GM12878 (cell line): ENCODE measurements around the gene MAP4K5. TPM values are rescaled to one million over a fixed set of nuclear protein-coding genes. Genes with fewer than 3 reads are reported as not detected.

Source experiments
- ATAC-seq: fragments of 200-7000 bp; cut with Tn5 transposase; 3 replicates; pipeline ENCODE4 v1.9.1; 2020; ENCODE audit warnings: mild to moderate bottlenecking, moderate library complexity
- BruUV-seq: library from RNA; stranded (reverse); fragments of 400-500 nt; replicated peaks from 2 replicates; lab custom pipeline; 2021; lab: Mats Ljungman, UMichigan
- CTCF ChIA-PET: fragments of 300-600 bp; sonication (Branson Sonifier 250); formaldehyde crosslinking; extraction: SDS; loops from one replicate; lab custom pipeline; 2021; ENCODE audit warnings: inconsistent platforms; lab: Yijun Ruan, JAX
- POLR2A ChIA-PET: fragments of 350-600 bp; formaldehyde crosslinking; extraction: SDS; loops from one replicate; lab custom pipeline; 2021; ENCODE audit warnings: inconsistent platforms; lab: Charles Lee
- RAD21 ChIA-PET: fragments of 300-600 bp; sonication (Branson Sonifier 250); formaldehyde crosslinking; loops from one replicate; lab custom pipeline; 2023; ENCODE audit warnings: antibody characterized with exemption; ENCODE audit not compliant: unreplicated experiment; lab: Charles Lee
- SMC1A ChIA-PET: fragments of 300-600 bp; sonication (Branson Sonifier 250); formaldehyde crosslinking; loops from one replicate; lab custom pipeline; 2023; ENCODE audit not compliant: unreplicated experiment, uncharacterized antibody; lab: Charles Lee
- DNase-seq: peaks from one replicate; pipeline ENCODE4 v3.0.0-alpha.2; 2011; ENCODE audit warnings: low read depth, low spot score
- FAIRE-seq: peaks from 3 replicates; lab custom pipeline; 2011; peaks lifted over from hg19 to GRCh38; lab: Jason Lieb, UNC
- H2AFZ ChIP-seq: 2 replicates; pipeline ENCODE4 v1.6.0; 2011; ENCODE audit warnings: low read depth, low read length, control low read depth; ENCODE audit not compliant: control insufficient read depth
- H3K27ac ChIP-seq: 2 replicates; pipeline ENCODE4 v1.5.1; 2011; ENCODE audit warnings: control low read depth; ENCODE audit not compliant: control insufficient read depth, insufficient read depth
- H3K27me3 ChIP-seq, 2 experiments: replicated peaks in 1 of 2; 2 replicates each; pipeline versions ENCODE4 v1.6.0 to v1.6.1; 2011; ENCODE audit warnings: low read length in 1 of 2; ENCODE audit not compliant: control insufficient read depth in 2 of 2, insufficient read depth in 2 of 2
- H3K36me3 ChIP-seq, 2 experiments: 2 replicates each; pipeline ENCODE4 v1.5.1; 2011; ENCODE audit warnings: low read length in 1 of 2; ENCODE audit not compliant: control insufficient read depth in 2 of 2, insufficient read depth in 2 of 2
- H3K4me1 ChIP-seq: 2 replicates; pipeline ENCODE4 v1.6.1; 2011; ENCODE audit warnings: mild to moderate bottlenecking, low read length, moderate library complexity, mixed read lengths; ENCODE audit not compliant: control insufficient read depth, insufficient read depth
- H3K4me2 ChIP-seq: 2 replicates; pipeline ENCODE4 v1.6.0; 2011; ENCODE audit warnings: control low read depth; ENCODE audit not compliant: control insufficient read depth, insufficient read depth
- H3K4me3 ChIP-seq: fragments of 200-600 bp; sonication (generic); 2 replicates; pipeline ENCODE4 v1.5.1; 2016
- H3K79me2 ChIP-seq: 2 replicates; pipeline ENCODE4 v1.6.0; 2011; ENCODE audit warnings: low read length; ENCODE audit not compliant: control insufficient read depth, insufficient read depth
- H3K9ac ChIP-seq: 2 replicates; pipeline ENCODE4 v1.8.0; 2011; ENCODE audit warnings: low read length, control low read depth, mixed read lengths; ENCODE audit not compliant: control insufficient read depth, insufficient read depth
- H3K9me3 ChIP-seq: replicated peaks from 3 replicates; pipeline ENCODE4 v1.5.1; 2011; ENCODE audit warnings: mild to moderate bottlenecking, low read length; ENCODE audit not compliant: control insufficient read depth, insufficient read depth
- H4K20me1 ChIP-seq: 2 replicates; pipeline ENCODE4 v1.6.0; 2011; ENCODE audit not compliant: control insufficient read depth, insufficient read depth
- ATF7 ChIP-seq: fragments of 450-650 bp; IDR thresholded peaks from 2 replicates; pipeline ENCODE4 v1.6.1; 2016; ENCODE audit warnings: low read depth, mild to moderate bottlenecking
- CEBPB ChIP-seq, 2 experiments: fragments of 150-350 bp in 1 of 2; IDR thresholded peaks; 2 replicates each; pipeline ENCODE4 v1.6.1; 2012 to 2014; ENCODE audit warnings: low read depth in 2 of 2, low read length in 2 of 2, borderline replicate concordance in 1 of 2, inconsistent platforms in 1 of 2
- EZH2 ChIP-seq: IDR thresholded peaks from 2 replicates; pipeline ENCODE4 v1.6.1; 2012; ENCODE audit warnings: low read depth, mild to moderate bottlenecking, control low read depth, inconsistent platforms, low read length, borderline replicate concordance; ENCODE audit not compliant: control insufficient read depth
- IKZF1 ChIP-seq: fragments of 450-650 bp; conservative IDR thresholded peaks from 2 replicates; pipeline ENCODE4 v1.6.1; 2017; ENCODE audit warnings: antibody characterized with exemption, mild to moderate bottlenecking
- JUND ChIP-seq: IDR thresholded peaks from 2 replicates; pipeline ENCODE4 v1.6.1; 2012; ENCODE audit warnings: low read depth, mild to moderate bottlenecking, low read length, improper control_type of control experiment, moderate library complexity
- POLR2AphosphoS2 ChIP-seq: IDR thresholded peaks from 2 replicates; pipeline ENCODE4 v1.6.1; 2011; ENCODE audit warnings: low read depth, mild to moderate bottlenecking, low read length, improper control_type of control experiment, moderate library complexity
- RELA ChIP-seq: fragments of 450-650 bp; IDR thresholded peaks from 2 replicates; pipeline ENCODE4 v1.8.0; 2014; ENCODE audit warnings: borderline replicate concordance; ENCODE audit not compliant: partially characterized antibody
- RFX5 ChIP-seq: IDR thresholded peaks from 2 replicates; pipeline ENCODE4 v1.6.1; 2011; ENCODE audit warnings: low read depth, low read length, improper control_type of control experiment
- SMAD5 ChIP-seq: IDR thresholded peaks from 2 replicates; pipeline ENCODE4 v1.6.1; 2016; ENCODE audit warnings: antibody characterized with exemption, low read depth
- TCF12 ChIP-seq: IDR thresholded peaks from 2 replicates; pipeline ENCODE4 v1.6.1; 2011; ENCODE audit warnings: low read depth, mild to moderate bottlenecking, low read length
- YBX1 ChIP-seq: fragments of 450-650 bp; IDR thresholded peaks from 2 replicates; pipeline ENCODE4 v1.6.1; 2016; ENCODE audit warnings: antibody characterized with exemption
- WGBS: methylation state at CpG from one replicate; pipeline ENCODE4 v1.1.6; 2016; ENCODE audit warnings: low lambda C conversion rate; ENCODE audit not compliant: insufficient replicate concordance, insufficient coverage; ENCODE audit errors: missing lambda C conversion rate; 5-methylcytosine and 5-hydroxymethylcytosine counted together
- in situ Hi-C: fragments of 300-500 bp; cut with MboI; formaldehyde crosslinking; loops from 9 replicates; pipeline ENCODE4 v1.14.3; 2018; ENCODE audit warnings: mixed read lengths
- intact Hi-C: fragments of 100-400 bp; cut with micrococcal nuclease; formaldehyde crosslinking; loops from one replicate; pipeline ENCODE4 v1.14.2; 2022; ENCODE audit not compliant: unreplicated experiment
- polyA plus RNA-seq, 11 experiments: library from polyadenylated mRNA; depleted of rRNA in 4 of 11; unstranded in 6 of 11; stranded (reverse) in 5 of 11; fragments of >200 nt; fragmentation: Nextera tagmentation in 4 of 11; fragmentation: Illumina TruSeq in 1 of 11; extraction: Ambion mirVana in 4 of 11; extraction: Trizol in 1 of 11; gene quantifications; 1 replicate in 1 of 11; 2 replicates in 10 of 11; pipeline versions ENCODE4 v1.2.1 to v1.2.3, GENCODE V29; 2011 to 2016; ENCODE audit warnings: inconsistent platforms in 2 of 11, missing spikeins in 2 of 11, low read depth in 1 of 11
- total RNA-seq, 4 experiments: library from RNA; depleted of rRNA in 3 of 4; stranded (reverse); fragments of >200 nt in 3 of 4; fragmentation: Illumina TruSeq in 1 of 4; extraction: Trizol in 1 of 4; gene quantifications; 2 replicates each; pipeline versions ENCODE4 v1.2.1 to v1.2.3, GENCODE V29; 2013 to 2021
- TF ChIP-seq, protein P1 (sequence below): fragments of 450-650 bp; IDR thresholded peaks from 2 replicates; pipeline ENCODE4 v1.6.1; 2017; ENCODE audit warnings: mild to moderate bottlenecking, low read depth, inconsistent platforms; ENCODE audit not compliant: poor library complexity, severe bottlenecking

MAP4K5 gene
- total and polyA plus RNA-seq, 10 of the 15 experiments (the other 5 are each of a cell fraction or from before 2014, with no cell fraction given) = 9.1 to 41.3 (median 30.1) TPM

DNA sequence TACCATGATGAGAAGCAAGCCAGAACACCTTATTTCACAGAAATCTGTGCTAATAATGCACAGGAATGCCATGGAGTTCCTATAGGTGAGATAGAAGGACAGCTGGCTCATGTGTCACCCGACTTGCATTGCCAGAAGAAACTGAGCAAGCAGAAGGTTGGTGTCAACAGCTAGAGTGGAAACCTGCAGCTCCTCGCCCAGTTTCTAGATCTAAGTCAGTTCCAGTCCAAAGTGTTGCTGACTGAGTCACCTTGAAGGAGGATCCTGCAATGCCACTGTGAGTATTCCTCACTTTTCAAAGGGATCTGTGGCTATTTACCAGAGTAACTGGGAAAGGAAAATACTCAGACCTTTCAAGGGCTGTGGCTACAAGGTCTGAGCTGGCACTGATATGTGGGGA lies 152.8 kb downstream of the MAP4K5 start:
- H3K4me1 ChIP-seq = no peaks in the 10 kb centered on the region
- ChIA-PET CTCF (interaction anchor here (0.5 to 1.0 kb wide), 3 partner anchors 11 to 610 kb away, joined by 3 to 4 read pairs (median 3); no protein-coding TSS in a partner anchor), SMC1A (interaction anchor here (0.8 to 1.8 kb wide), 3 partner anchors 12 to 17 kb away, joined by 3 to 4 read pairs (median 3); no protein-coding TSS in a partner anchor)
- DNase-seq = no peak
- TF ChIP-seq IKZF1 = no peak
- no peak for TF ChIP-seq ATF7
- TF ChIP-seq RFX5 = no peak
- no peak for TF ChIP-seq POLR2AphosphoS2
- TF ChIP-seq, protein P1, sequence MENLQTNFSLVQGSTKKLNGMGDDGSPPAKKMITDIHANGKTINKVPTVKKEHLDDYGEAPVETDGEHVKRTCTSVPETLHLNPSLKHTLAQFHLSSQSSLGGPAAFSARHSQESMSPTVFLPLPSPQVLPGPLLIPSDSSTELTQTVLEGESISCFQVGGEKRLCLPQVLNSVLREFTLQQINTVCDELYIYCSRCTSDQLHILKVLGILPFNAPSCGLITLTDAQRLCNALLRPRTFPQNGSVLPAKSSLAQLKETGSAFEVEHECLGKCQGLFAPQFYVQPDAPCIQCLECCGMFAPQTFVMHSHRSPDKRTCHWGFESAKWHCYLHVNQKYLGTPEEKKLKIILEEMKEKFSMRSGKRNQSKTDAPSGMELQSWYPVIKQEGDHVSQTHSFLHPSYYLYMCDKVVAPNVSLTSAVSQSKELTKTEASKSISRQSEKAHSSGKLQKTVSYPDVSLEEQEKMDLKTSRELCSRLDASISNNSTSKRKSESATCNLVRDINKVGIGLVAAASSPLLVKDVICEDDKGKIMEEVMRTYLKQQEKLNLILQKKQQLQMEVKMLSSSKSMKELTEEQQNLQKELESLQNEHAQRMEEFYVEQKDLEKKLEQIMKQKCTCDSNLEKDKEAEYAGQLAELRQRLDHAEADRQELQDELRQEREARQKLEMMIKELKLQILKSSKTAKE = no peak
- no peak for TF ChIP-seq YBX1
- no peak for TF ChIP-seq EZH2
- TF ChIP-seq CEBPB (IDR thresholded peaks at IDR 0.05; ENCODE audit: borderline replicate concordance in 1 of 2, low read depth in 2 of 2, low read length in 2 of 2) = no peak
- no peak for TF ChIP-seq TCF12
- no peak for TF ChIP-seq JUND
- no peak for TF ChIP-seq SMAD5
- TF ChIP-seq RELA = no peak
- TF ChIP-seq, all 136 proteins: peak for 0
- BruUV-seq = no TSS peak
- POLR2A ChIA-PET = no interaction called here
- no peaks in the 10 kb centered on the region for H3K27me3 ChIP-seq
- H3K4me2 ChIP-seq = no peak overlapping the region
- no peak for FAIRE-seq
- 82% methylated on average over 2 of the region's 2 CpGs for WGBS
- no peaks in the 10 kb centered on the region for H4K20me1 ChIP-seq
- H3K79me2 ChIP-seq = no peaks in the 10 kb centered on the region
- no peak for ATAC-seq
- intact Hi-C loops (no loop called here), in situ Hi-C loops (no loop called here)
- RAD21 ChIA-PET = no interaction called here
- no peak overlapping the region for H3K4me3 ChIP-seq
- no peak overlapping the region for H3K27ac ChIP-seq
- no peaks in the 10 kb centered on the region for H3K9me3 ChIP-seq
- no peaks in the 10 kb centered on the region for H3K36me3 ChIP-seq
- no peak overlapping the region for H3K9ac ChIP-seq
- no peak overlapping the region for H2AFZ ChIP-seq
